Smooth muscle cell of the pulmonary artery (primary cell): ENCODE measurements around the gene TNNC2. TPM values are rescaled to one million over a fixed set of nuclear protein-coding genes. Genes with fewer than 3 reads are reported as not detected.

ENCODE experiments used
- total RNA-seq: library from RNA; depleted of rRNA; stranded (reverse); fragments of >200 nt; gene quantifications from 2 replicates; pipeline ENCODE4 v1.2.3, GENCODE V29; 2014

The TNNC2 gene
- total RNA-seq, result 0.39 TPM in 1 of 2 replicates, not detected in the other

DNA sequence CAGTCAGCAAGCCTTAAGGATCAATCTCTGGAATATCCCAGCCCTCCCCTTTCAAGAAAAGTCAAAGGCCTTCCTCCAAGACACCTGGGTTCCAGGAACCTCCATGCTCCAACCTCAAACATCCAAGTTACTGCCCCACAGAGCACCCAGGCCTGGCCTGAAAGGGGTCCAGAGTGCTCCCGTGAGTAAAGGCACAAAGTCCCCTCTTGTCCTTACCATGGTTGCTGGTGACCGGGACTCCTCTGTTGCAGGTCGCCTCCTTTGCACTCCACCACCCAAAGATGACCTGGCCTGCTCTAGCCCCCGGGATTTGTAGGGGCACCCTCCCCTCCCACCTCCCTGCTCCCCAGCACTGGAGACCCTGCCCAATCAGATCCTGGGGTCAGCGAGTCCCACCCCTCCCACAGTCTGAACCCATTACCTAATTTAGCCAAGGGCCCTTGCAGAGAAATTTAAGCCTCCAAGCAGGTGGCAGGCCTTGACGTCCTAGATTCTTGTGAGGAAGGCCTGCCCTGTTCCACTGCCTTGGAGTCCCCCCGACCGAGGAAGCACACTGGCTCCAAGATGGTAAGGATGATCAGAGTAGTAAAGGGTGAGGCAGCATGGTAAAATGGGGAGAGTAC, at the start of gene TNNC2:
TSS of gene TNNC2 (minus strand) at position 283 of the 623 bp plus-strand sequence. CDS start at position 219, 64 bp downstream.

DNA sequence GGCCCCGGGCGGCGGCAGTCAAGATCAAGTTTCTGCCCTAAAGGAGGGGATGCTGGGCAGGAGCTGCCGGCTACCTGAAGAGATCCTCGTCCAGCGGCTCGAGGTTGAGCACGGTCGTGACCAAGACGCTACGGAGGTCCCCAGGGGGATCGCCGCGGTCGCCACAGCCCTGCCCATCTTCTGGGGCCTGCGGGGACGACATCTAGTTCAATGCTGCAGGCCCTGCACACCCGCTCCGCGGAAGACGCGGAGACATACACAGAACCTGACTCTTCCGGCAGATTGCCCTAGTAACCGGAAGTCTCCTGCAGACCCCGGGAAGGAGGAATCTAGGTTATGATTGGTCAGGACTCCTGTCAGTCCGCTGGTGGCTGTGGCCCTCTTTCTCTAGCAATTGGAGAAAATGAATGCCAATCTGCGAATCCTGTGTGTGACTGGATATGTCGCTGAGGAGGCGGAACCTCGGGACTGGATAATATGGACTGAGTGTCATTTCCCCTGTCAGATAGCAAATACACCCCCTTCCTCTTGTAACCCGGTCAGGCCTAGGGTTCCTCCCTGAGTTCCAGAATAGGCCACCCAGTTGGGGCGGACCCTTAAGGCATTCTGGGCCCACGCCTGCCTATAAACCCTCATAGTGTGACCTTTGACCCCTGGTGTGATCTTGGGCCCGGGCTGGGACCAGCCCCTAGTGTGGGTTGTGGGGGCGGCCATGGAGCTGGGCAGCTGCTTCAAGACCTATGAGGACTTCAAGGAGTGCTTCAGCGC, 30.2 kb upstream of the TNNC2 start, which contains the start of the genes ACOT8 and ZSWIM3:
TSS of gene ACOT8 (minus strand) at position 279 of the 768 bp plus-strand sequence. CDS start at position 202, 77 bp downstream.
TSS of gene ZSWIM3 (plus strand) at position 501 of the 768 bp plus-strand sequence. CDS start at position 713, 212 bp downstream.

DNA sequence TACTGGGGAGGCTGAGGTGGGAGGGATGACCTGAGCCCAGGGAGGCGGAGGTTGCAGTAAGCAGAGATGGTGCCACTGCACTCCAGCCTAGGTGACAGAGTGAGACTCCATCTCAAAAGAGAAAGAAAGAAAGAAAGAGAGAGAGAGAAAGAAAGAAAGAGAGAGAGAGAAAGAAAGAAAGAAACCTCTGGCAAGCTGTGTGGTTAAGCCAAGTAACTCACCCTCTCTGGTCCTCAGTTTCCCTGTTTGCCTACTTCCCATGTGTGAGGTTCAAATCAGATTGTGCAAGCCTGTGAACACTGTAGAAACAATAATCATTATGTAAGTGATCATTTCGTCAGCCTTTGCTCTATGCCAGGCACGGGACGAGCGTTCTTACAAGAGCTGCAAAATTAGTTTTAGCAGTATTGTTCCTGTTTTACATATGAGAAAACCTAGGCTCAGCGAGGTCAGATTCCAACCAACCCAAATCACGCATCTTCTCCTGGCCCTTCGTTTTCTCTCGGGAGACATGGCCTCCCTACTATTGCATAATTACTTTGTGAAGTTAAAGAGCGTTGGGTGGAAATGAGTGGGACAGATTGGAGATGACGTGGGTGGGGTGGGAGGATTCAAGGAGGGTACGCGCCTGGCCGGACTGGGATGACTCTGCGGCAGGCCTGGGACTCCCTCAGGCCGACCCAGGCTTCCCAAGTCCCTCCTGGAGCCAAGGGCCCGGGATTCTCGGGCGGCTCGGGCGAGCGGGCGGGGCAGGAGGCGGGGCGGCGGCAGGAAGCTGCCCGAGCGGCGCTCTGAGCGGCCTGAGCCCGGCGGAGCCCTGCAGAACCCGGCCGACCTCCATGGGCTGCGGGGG, 6.1 kb upstream of the TNNC2 start, which contains the start of gene SNX21:
TSS of gene SNX21 (plus strand) at position 770 of the 853 bp plus-strand sequence. CDS start 121 bp downstream, outside the sequence.

GRCh38 chr20:45812157-45813005, 14.7 kb downstream of the TNNC2 start, which contains the start of gene UBE2C:
Gene UBE2C, plus strand, starts transcription at chr20:45812644. Its CDS starts 52 bp downstream, at chr20:45812696.

Other genes starting within 250 kb of the TNNC2 start
- 0.20 TPM in 1 of 2 replicates, not detected in the other for gene WFDC8, start 248.0 kb downstream of the TNNC2 start, total RNA-seq
- gene WFDC10A, start 197.6 kb downstream of the TNNC2 start, total RNA-seq, result not detected in 2 replicates
- not detected in 2 replicates for gene WFDC9, start 196.0 kb downstream of the TNNC2 start, total RNA-seq
- gene WFDC11, start 157.1 kb downstream of the TNNC2 start, total RNA-seq, result not detected in 2 replicates
- not detected in 2 replicates for gene WFDC13, start 125.3 kb downstream of the TNNC2 start, total RNA-seq
- gene WFDC10B, start 122.3 kb downstream of the TNNC2 start, total RNA-seq, result 0.26 TPM in 1 of 2 replicates, not detected in the other
- not detected in 2 replicates for gene SPINT4, start 105.0 kb downstream of the TNNC2 start, total RNA-seq
- gene WFDC3, start 35.4 kb downstream of the TNNC2 start, total RNA-seq, result 0.17 and 0.39 TPM in 2 replicates
- 5.9 and 12.8 TPM in 2 replicates for gene DNTTIP1, start 35.4 kb downstream of the TNNC2 start, total RNA-seq
- gene UBE2C, start 14.7 kb downstream of the TNNC2 start, total RNA-seq, result 2.1 and 7.9 TPM in 2 replicates
- 57.8 and 64.4 TPM in 2 replicates for gene SNX21, start 6.5 kb upstream of the TNNC2 start, total RNA-seq
- 30.2 and 32.1 TPM in 2 replicates for gene ACOT8, start 30.1 kb upstream of the TNNC2 start, total RNA-seq
- 5.0 and 5.1 TPM in 2 replicates for gene ZSWIM3, start 30.3 kb upstream of the TNNC2 start, total RNA-seq
- gene ZSWIM1, start 53.9 kb upstream of the TNNC2 start, total RNA-seq, result 5.8 and 6.0 TPM in 2 replicates
- gene SPATA25, start 60.3 kb upstream of the TNNC2 start, total RNA-seq, result 0.65 and 2.0 TPM in 2 replicates
- 3.8 and 4.5 TPM in 2 replicates for gene NEURL2, start 63.9 kb upstream of the TNNC2 start, total RNA-seq
- gene CTSA, start 64.0 kb upstream of the TNNC2 start, total RNA-seq, result 174 and 186 TPM in 2 replicates
- 59.2 and 75.1 TPM in 2 replicates for gene PLTP, start 84.8 kb upstream of the TNNC2 start, total RNA-seq
- gene PCIF1, start 107.4 kb upstream of the TNNC2 start, total RNA-seq, result 13.9 and 15.1 TPM in 2 replicates
- gene ZNF335, start 144.9 kb upstream of the TNNC2 start, total RNA-seq, result 11.3 and 15.4 TPM in 2 replicates
- not detected in 2 replicates for gene MMP9, start 181.6 kb upstream of the TNNC2 start, total RNA-seq
- 0.07 TPM in 1 of 2 replicates, not detected in the other for gene SLC12A5, start 201.9 kb upstream of the TNNC2 start, total RNA-seq